Pericardium fibroblast (primary cell): ENCODE data around the gene TMEM167B. TPM values are rescaled to one million over a fixed set of nuclear protein-coding genes. Genes with fewer than 3 reads are reported as not detected.

Source experiments
- total RNA-seq: library from RNA; depleted of rRNA; stranded (reverse); fragments of >200 nt; gene quantifications from 2 replicates; pipeline ENCODE4 v1.2.3, GENCODE V29; 2015

TMEM167B gene
- total RNA-seq = 16.3 and 22.6 TPM in 2 replicates

DNA sequence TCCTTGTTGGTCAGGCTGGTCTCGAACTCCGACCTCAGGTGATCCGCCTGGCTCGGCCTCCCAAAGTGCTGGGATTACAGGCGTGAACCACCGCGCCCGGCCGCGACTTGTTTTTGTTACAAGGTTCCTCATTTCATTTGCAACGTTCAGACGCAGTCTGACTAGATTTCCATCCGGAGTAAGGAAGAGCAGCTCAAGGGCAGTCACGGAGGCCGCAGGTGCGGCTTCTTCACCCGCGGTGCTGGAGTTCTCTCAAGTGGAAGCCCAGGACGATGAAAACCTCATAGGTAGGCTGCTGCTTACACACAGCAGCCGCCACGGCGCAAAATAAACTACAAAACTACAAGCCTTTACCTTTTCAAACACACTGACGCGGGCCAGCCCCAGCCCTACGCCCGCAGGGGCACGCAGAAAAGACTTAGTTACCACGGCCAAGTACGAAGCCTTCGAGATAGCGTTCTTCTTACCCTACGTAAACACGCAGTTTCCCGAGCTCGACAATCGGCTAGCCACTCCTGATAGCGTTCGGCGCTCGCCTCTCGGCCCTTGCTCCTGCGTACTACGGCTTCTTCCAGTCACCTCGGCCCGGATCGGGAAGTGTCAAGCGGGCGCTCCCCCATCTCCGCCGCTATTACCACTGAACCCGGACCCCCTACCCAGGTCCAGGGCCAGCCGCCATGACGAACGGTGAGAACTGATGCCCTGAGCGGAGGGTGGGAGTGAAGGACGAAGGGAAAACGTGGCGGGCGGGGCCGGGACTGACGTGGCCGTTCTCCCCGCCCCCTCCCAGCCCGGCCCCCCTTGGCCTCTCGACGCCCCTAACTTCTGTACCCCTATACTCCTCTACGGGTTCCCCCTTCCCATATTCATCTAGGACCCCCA lies at the start of gene TMEM167B:
Gene TMEM167B, plus strand, starts transcription at position 569 of the 882 bp plus-strand sequence. Its CDS starts 109 bp downstream, at position 678.

DNA sequence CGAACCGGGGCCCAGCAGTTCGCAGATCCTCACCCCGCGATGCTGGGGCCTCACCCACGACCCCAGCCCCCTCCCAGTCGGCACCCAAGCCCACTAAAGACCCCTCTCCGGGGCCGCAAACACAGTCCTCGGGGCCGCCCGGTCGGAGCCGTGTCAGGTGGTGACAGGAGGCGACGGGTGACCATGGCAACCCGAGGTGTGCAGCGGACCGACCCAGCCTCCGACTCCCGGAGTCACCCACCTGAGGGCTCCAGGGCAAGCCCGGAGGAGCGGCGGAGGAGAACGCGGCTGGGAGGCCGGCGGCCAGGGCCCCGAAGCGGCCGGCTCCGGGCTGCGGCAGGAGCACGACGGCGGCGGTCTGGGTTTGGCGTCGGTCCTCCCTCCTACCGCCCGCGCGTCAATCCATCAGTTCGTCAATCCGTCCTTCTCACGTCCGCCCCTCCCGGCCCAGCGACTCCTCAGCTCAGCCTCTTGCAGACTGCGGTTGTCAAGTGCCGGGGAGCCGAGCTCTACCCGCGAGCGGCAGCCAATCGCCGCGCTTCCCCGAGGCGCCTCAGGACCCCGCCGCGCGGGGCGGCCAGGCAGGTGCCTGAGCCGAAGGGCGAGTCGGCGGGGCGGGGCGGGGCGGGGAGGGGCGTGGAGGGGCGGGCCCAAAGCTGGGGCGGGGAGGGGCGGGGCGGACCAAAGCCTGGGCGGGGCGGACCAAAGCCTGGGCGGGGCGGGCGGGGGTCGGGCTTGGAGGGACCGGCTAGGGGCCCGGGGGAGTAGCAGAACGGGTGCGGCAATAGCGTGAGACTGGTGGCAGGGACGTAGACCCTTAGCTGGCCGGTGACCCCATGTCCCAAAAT lies 48.7 kb upstream of the TMEM167B start, which contains the start of gene WDR47:
Gene WDR47, minus strand, starts transcription at position 482 of the 848 bp plus-strand sequence. CDS start 18,590 bp downstream, outside the sequence.

DNA sequence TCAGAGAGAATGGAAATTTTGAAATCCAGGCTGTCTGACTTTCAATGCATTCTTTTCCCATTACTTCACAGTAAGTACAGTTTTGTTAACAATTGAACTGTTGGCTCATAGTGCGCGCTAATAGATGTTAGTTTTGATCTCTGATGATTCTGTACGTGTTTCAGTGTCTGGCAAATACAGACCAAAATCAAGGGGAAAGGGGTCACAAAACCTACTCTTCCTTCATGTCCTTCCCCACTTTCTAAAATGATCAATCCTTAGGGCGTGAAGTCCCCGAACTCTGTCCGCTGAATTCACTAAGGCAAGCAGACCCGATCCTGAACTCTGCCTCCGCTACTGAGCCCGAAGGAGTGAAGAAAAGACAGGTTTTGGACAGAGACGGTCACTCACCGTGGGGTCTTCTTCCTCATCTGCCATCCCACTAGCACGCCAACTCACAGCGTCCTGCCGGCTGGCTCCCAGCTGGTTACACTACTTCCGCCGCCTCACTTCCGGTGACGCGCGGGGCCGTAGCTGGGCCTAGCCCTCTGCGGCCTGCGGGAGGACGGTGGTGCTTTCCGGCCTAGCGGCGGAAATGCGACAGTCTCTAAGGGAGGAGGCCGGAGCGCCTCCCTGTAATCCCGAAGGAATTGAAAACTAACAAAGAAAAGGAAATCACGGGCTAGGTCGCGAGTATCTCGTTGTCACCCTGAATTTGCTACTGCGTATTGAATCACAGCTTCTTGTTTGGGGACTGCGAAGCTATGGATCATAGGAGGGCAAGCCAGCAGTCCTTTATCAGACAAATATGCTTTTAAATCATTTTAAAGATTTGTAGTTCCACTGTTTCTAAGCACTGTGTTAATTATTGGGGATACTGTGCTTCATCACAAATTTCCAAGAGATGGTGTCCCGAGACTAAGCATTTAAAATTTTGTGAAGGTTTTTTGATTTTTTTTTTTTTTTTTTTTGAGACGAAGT lies 14.8 kb upstream of the TMEM167B start, which contains the start of gene TAF13:
Gene TAF13, minus strand, starts transcription at position 473 of the 960 bp plus-strand sequence. Its CDS starts 56 bp downstream, at position 417.

DNA sequence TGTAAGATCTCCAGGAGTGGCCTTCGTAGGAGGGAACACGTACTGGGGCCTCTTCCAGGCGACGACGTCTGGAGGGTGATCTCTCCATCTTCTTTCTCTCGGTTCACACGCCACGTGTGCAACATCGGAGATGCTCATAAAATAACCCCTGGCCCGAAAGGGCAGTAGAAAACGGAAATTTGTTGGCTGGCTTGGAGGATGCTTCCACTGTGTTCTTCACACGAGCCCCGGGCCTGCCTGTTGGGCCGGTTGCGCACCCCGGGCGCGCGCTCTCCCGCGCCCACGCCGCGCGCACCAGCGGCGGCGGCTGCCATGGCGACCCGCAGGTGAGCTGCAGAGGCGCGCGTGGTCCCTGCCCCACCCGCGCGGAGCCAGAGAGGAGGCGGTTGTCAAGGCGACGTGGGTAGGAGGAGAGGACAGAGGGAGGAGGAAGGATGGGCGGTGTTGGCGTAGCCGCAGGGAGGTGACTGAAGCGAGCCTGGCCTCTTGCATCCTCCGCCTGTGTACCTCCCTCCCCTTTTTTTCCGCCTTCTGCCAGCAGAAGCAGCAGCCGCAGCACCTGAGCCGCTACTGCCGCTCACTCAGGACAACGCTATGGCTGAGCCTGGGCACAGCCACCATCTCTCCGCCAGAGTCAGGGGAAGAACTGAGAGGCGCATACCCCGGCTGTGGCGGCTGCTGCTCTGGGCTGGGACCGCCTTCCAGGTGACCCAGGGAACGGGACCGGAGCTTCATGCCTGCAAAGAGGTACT lies 23.2 kb downstream of the TMEM167B start, which contains the start of gene ELAPOR1:
Gene ELAPOR1, plus strand, starts transcription at position 526 of the 752 bp plus-strand sequence. Its CDS starts 69 bp downstream, at position 595.

Other genes starting within 250 kb of the TMEM167B start
- 0.12 TPM in 1 of 2 replicates, not detected in the other for gene AKNAD1, start 233.7 kb upstream of the TMEM167B start, total RNA-seq
- 6.4 and 23.9 TPM in 2 replicates for gene GPSM2, start 213.8 kb upstream of the TMEM167B start, total RNA-seq
- gene CLCC1, start 127.3 kb upstream of the TMEM167B start, total RNA-seq = 22.7 and 25.8 TPM in 2 replicates
- gene WDR47, start 48.7 kb upstream of the TMEM167B start, total RNA-seq = 6.2 and 9.5 TPM in 2 replicates
- 23.9 and 72.1 TPM in 2 replicates for gene TAF13, start 14.8 kb upstream of the TMEM167B start, total RNA-seq
- gene ELAPOR1, start 23.4 kb downstream of the TMEM167B start, total RNA-seq = not detected in 2 replicates
- 220 and 297 TPM in 2 replicates for gene SARS1, start 123.2 kb downstream of the TMEM167B start, total RNA-seq
- 0.43 and 1.2 TPM in 2 replicates for gene CELSR2, start 158.8 kb downstream of the TMEM167B start, total RNA-seq
- gene PSRC1, start 192.4 kb downstream of the TMEM167B start, total RNA-seq = 5.3 and 9.9 TPM in 2 replicates
- not detected in 2 replicates for gene MYBPHL, start 216.2 kb downstream of the TMEM167B start, total RNA-seq